ENCODE measurements around the gene NEURL3. TPM values are rescaled to one million over a fixed set of nuclear protein-coding genes. Genes with fewer than 3 reads are reported as not detected.

The NEURL3 gene
- total and polyA plus RNA-seq, 2 of the 4 experiments (the other 2 are of a cell fraction): not detected

DNA sequence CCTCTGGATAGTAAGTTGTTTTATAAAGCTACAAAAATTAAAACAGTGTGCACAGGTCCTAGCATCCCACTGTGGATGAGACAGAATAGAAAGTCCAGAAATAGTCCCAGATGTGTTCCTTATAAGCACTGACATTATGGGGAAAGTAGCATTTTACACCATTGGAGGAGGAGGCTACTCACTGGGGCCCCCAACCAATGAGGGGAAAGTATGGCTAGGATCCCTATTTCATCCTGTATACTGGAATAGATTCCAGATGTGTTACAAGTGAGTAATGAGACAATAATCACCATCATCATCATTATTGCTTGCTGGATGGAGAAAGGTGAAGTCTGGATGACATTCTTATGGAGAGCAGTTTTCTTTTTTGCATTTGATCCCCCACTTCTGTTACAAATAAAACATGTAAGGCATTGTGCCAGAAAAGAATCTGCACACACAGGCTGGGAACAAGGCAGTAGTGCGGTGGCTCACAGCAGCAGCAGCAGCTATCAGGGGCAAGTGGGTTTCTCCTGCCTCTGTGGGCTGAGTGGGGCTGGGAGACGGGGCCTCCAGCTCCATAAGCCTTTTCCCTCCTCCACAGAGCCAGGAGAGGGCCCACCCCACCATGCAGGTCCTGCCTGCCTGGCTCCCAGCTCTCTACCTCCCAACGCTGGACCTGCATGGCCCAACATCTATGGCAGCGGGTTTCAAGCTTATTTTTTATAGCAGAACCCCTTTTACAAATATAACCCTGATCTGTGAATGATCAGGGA lies 36.4 kb upstream of the NEURL3 start:
- H2BK120ac ChIP-seq (ENCODE audit: low read depth, low read length): no peak overlapping the region
- POLR2A ChIA-PET (ENCODE audit: unreplicated experiment): interaction anchor here (0.6 kb wide), 1 partner anchor 14 kb away, joined by 3 read pairs; no protein-coding TSS in a partner anchor

More for the DNA sequence above, 36.4 kb upstream of the NEURL3 start:
- ATAC-seq (ENCODE audit: low read depth): 0 out of 2 replicates have a peak, but pooled peaks have one; percentile 1
- Histone ChIP-seq H2BK20ac (ENCODE audit: low read depth, low read length) (no peak overlapping the region), H2BK5ac (ENCODE audit: low read depth, low read length, poor library complexity, severe bottlenecking) (no peak overlapping the region), H4K20me1 (ENCODE audit: insufficient read depth, low read length) (peaks cover 38% of the 10 kb centered on the region), H3K27me3 (ENCODE audit: control insufficient read depth, insufficient read depth, low read length) (no peaks in the 10 kb centered on the region), H3K9me3 (ENCODE audit: control insufficient read depth, insufficient read depth, low read length) (no peaks in the 10 kb centered on the region), H4K91ac (ENCODE audit: insufficient read depth, low read depth, low read length) (no peak overlapping the region), H3K27ac (ENCODE audit: insufficient read depth, low read length) (no peak overlapping the region), H3K4ac (ENCODE audit: low read depth, low read length) (no peak overlapping the region), H3K23ac (ENCODE audit: low read depth, low read length) (no peak overlapping the region), H3K4me2 (ENCODE audit: low read depth, low read length) (no peak overlapping the region), H2AK9ac (replicated peaks; ENCODE audit: low read depth, low read length, poor library complexity) (no peak overlapping the region), H3K9ac (ENCODE audit: low read depth, low read length) (no peak overlapping the region), H3K79me1 (ENCODE audit: low read depth in 1 of 2, low read length in 2 of 2) (peaks cover 21 to 52% of the 10 kb centered on the region in 2 experiments), H2BK15ac (ENCODE audit: low read depth, low read length) (no peak overlapping the region), H3K56ac (ENCODE audit: extremely low read depth, insufficient read depth, low read length) (no peak overlapping the region), H4K5ac (ENCODE audit: low read depth, low read length) (no peak overlapping the region), H3K36me3 (ENCODE audit: control insufficient read depth, insufficient read depth, low read length) (peaks cover 4% of the 10 kb centered on the region), H3K14ac (replicated peaks; ENCODE audit: low read depth, low read length) (no peak overlapping the region), H2AK5ac (ENCODE audit: low read depth, low read length) (no peak overlapping the region), H2AFZ (replicated peaks; ENCODE audit: low read length, poor library complexity) (no peak overlapping the region), H4K8ac (ENCODE audit: low read depth in 2 of 2, low read length in 2 of 2) (no peak overlapping the region), H3K9me1 (ENCODE audit: insufficient read depth, low read length) (peaks cover 8% of the 10 kb centered on the region), H3K4me1 (ENCODE audit: control insufficient read depth, insufficient read depth, low read length) (peaks cover 20% of the 10 kb centered on the region), H3K18ac (ENCODE audit: low read depth, low read length) (no peak overlapping the region), H3K4me3 (ENCODE audit: insufficient read depth, low read depth, low read length) (no peak overlapping the region)
- CTCF ChIA-PET: interaction anchor here (1.1 kb wide), 1 partner anchor 12 kb away, joined by 3 read pairs; no protein-coding TSS in a partner anchor
- DNase-seq: peak; percentile 29
- in situ Hi-C loops (cut with MboI; ENCODE audit: low sequenced_read_pairs): no loop called here
- no TSS peak for BruUV-seq (replicated peaks)
- intact Hi-C loops (cut with micrococcal nuclease): no loop called here
- dilution Hi-C loops (cut with HindIII; ENCODE audit: low sequenced_read_pairs, unreplicated experiment): no loop called here
- no CpG with 5 or more reads among the region's 4 CpGs for WGBS, 2 experiments (ENCODE audit: extremely low coverage in 2 of 2, insufficient read length in 1 of 2)
- TF ChIP-seq, protein P1, sequence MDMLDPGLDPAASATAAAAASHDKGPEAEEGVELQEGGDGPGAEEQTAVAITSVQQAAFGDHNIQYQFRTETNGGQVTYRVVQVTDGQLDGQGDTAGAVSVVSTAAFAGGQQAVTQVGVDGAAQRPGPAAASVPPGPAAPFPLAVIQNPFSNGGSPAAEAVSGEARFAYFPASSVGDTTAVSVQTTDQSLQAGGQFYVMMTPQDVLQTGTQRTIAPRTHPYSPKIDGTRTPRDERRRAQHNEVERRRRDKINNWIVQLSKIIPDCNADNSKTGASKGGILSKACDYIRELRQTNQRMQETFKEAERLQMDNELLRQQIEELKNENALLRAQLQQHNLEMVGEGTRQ (IDR thresholded peaks at IDR 0.05; ENCODE audit: low read depth, low read length): no peak
- TF ChIP-seq FOS (IDR thresholded peaks at IDR 0.05; ENCODE audit: low read depth, low read length) (no peak), POLR2A (IDR thresholded peaks at IDR 0.05; ENCODE audit: low read depth, low read length) (no peak), SMC3 (IDR thresholded peaks at IDR 0.05; ENCODE audit: low read depth, low read length) (no peak), MAZ (IDR thresholded peaks at IDR 0.05; ENCODE audit: borderline replicate concordance, low read depth, low read length) (no peak), NFE2L2 (IDR thresholded peaks at IDR 0.05; ENCODE audit: low read depth, low read length) (no peak), CEBPB (IDR thresholded peaks at IDR 0.05; ENCODE audit: low read depth, low read length) (no peak), BHLHE40 (IDR thresholded peaks at IDR 0.05; ENCODE audit: low read depth, low read length) (no peak), RCOR1 (IDR thresholded peaks at IDR 0.05; ENCODE audit: insufficient replicate concordance, low read length) (no peak), MXI1 (IDR thresholded peaks at IDR 0.05; ENCODE audit: borderline replicate concordance, low read depth, low read length) (no peak), CHD1 (IDR thresholded peaks at IDR 0.05; ENCODE audit: low read depth, low read length) (no peak), RAD21 (IDR thresholded peaks at IDR 0.05; ENCODE audit: low read length) (no peak)
- TF ChIP-seq, protein P2, sequence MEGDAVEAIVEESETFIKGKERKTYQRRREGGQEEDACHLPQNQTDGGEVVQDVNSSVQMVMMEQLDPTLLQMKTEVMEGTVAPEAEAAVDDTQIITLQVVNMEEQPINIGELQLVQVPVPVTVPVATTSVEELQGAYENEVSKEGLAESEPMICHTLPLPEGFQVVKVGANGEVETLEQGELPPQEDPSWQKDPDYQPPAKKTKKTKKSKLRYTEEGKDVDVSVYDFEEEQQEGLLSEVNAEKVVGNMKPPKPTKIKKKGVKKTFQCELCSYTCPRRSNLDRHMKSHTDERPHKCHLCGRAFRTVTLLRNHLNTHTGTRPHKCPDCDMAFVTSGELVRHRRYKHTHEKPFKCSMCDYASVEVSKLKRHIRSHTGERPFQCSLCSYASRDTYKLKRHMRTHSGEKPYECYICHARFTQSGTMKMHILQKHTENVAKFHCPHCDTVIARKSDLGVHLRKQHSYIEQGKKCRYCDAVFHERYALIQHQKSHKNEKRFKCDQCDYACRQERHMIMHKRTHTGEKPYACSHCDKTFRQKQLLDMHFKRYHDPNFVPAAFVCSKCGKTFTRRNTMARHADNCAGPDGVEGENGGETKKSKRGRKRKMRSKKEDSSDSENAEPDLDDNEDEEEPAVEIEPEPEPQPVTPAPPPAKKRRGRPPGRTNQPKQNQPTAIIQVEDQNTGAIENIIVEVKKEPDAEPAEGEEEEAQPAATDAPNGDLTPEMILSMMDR (conservative IDR thresholded peaks at IDR 0.05; ENCODE audit: low read depth, low read length): no peak
- TF ChIP-seq, protein P3, sequence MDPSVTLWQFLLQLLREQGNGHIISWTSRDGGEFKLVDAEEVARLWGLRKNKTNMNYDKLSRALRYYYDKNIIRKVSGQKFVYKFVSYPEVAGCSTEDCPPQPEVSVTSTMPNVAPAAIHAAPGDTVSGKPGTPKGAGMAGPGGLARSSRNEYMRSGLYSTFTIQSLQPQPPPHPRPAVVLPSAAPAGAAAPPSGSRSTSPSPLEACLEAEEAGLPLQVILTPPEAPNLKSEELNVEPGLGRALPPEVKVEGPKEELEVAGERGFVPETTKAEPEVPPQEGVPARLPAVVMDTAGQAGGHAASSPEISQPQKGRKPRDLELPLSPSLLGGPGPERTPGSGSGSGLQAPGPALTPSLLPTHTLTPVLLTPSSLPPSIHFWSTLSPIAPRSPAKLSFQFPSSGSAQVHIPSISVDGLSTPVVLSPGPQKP (IDR thresholded peaks at IDR 0.05; ENCODE audit: borderline replicate concordance, low read depth, low read length): no peak
